Glutamatergic neuron (in vitro differentiated cells): Measurements from ENCODE around the gene MED7. TPM values are rescaled to one million over a fixed set of nuclear protein-coding genes. Genes with fewer than 3 reads are reported as not detected.

Experiments used
- DNase-seq: peaks from one replicate; pipeline ENCODE4 v3.0.0; 2022
- H3K27ac Mint-ChIP-seq: one replicate; pipeline ENCODE4 v1.8.0; 2020; ENCODE audit warnings: mild to moderate bottlenecking, mixed read lengths, inconsistent platforms; ENCODE audit not compliant: unreplicated experiment
- H3K27me3 Mint-ChIP-seq: one replicate; pipeline ENCODE4 v1.8.0; 2020; ENCODE audit warnings: mild to moderate bottlenecking, moderate library complexity, mixed read lengths, inconsistent platforms; ENCODE audit not compliant: unreplicated experiment
- H3K36me3 Mint-ChIP-seq: one replicate; pipeline ENCODE4 v1.8.0; 2020; ENCODE audit warnings: mild to moderate bottlenecking, mixed read lengths, inconsistent platforms; ENCODE audit not compliant: unreplicated experiment
- H3K4me1 Mint-ChIP-seq: one replicate; pipeline ENCODE4 v1.8.0; 2020; ENCODE audit warnings: mild to moderate bottlenecking, low read depth, mixed read lengths, inconsistent platforms; ENCODE audit not compliant: unreplicated experiment
- H3K4me3 Mint-ChIP-seq: one replicate; pipeline ENCODE4 v1.8.0; 2020; ENCODE audit warnings: mild to moderate bottlenecking, mixed read lengths, inconsistent platforms; ENCODE audit not compliant: unreplicated experiment
- H3K9me3 Mint-ChIP-seq: one replicate; pipeline ENCODE4 v1.8.0; 2020; ENCODE audit warnings: mild to moderate bottlenecking, moderate library complexity, mixed read lengths, inconsistent platforms; ENCODE audit not compliant: unreplicated experiment
- CTCF ChIP-seq: fragments of 200-600 bp; sonication (generic); IDR thresholded peaks from one replicate; pipeline ENCODE4 v1.5.0; 2021; ENCODE audit not compliant: partially characterized antibody, unreplicated experiment
- total RNA-seq: library from RNA; stranded (reverse); fragmentation: NEBNext Ultra II Directional; extraction: Animal tissue kit (Norgen Biotek cat#: 25700); gene quantifications from one replicate; pipeline ENCODE4 v1.2.1, GENCODE V29; 2021; ENCODE audit not compliant: unreplicated experiment

The MED7 gene
- total RNA-seq, 1 donor from 2014 or later: 13.2 TPM

- no peak for DNase-seq
- H3K9me3 Mint-ChIP-seq: peaks cover 2% of the 10 kb centered on the region
- no peak for TF ChIP-seq CTCF
- no peak overlapping the region for H3K27ac Mint-ChIP-seq
- H3K36me3 Mint-ChIP-seq: no peaks in the 10 kb centered on the region
- no peaks in the 10 kb centered on the region for H3K4me1 Mint-ChIP-seq
- no peak overlapping the region for H3K4me3 Mint-ChIP-seq
- H3K27me3 Mint-ChIP-seq: no peaks in the 10 kb centered on the region
These were observed 20.4 kb upstream of the MED7 start for GRCh38 chr5:157162919-157163510.

GRCh38 chr5:157161996-157162395 is 19.3 kb upstream of the MED7 start:
- TF ChIP-seq CTCF: no peak
- Mint-ChIP-seq H3K27ac (no peak overlapping the region), H3K36me3 (no peaks in the 10 kb centered on the region), H3K4me1 (no peaks in the 10 kb centered on the region), H3K4me3 (no peak overlapping the region), H3K27me3 (no peaks in the 10 kb centered on the region), H3K9me3 (peaks cover 2% of the 10 kb centered on the region)
- no peak for DNase-seq

GRCh38 chr5:157160001-157160400 is 17.3 kb upstream of the MED7 start:
- TF ChIP-seq CTCF: no peak
- no peaks in the 10 kb centered on the region for H3K36me3 Mint-ChIP-seq
- H3K27ac Mint-ChIP-seq: no peak overlapping the region
- H3K4me3 Mint-ChIP-seq: no peak overlapping the region
- peaks cover 2% of the 10 kb centered on the region for H3K9me3 Mint-ChIP-seq
- no peaks in the 10 kb centered on the region for H3K4me1 Mint-ChIP-seq
- no peak for DNase-seq
- no peaks in the 10 kb centered on the region for H3K27me3 Mint-ChIP-seq

GRCh38 chr5:157159209-157159751 is 16.6 kb upstream of the MED7 start:
- Mint-ChIP-seq H3K9me3 (peaks cover 2% of the 10 kb centered on the region), H3K27ac (no peak overlapping the region), H3K4me3 (no peak overlapping the region), H3K27me3 (no peaks in the 10 kb centered on the region), H3K36me3 (no peaks in the 10 kb centered on the region), H3K4me1 (no peaks in the 10 kb centered on the region)
- DNase-seq: no peak
- TF ChIP-seq CTCF: no peak

- H3K9me3 Mint-ChIP-seq: no peaks in the 10 kb centered on the region
- H3K27me3 Mint-ChIP-seq: no peaks in the 10 kb centered on the region
- no peak overlapping the region for H3K4me3 Mint-ChIP-seq
- no peak for DNase-seq
- no peak overlapping the region for H3K27ac Mint-ChIP-seq
- no peaks in the 10 kb centered on the region for H3K4me1 Mint-ChIP-seq
- no peaks in the 10 kb centered on the region for H3K36me3 Mint-ChIP-seq
- TF ChIP-seq CTCF: no peak
These were observed 14.7 kb upstream of the MED7 start for GRCh38 chr5:157157293-157157891.
